GM12878 (cell line): Measurements from ENCODE around the gene ARAP3.

ENCODE experiments used
- CTCF ChIP-seq, 3 experiments: IDR thresholded peaks in 2 of 3; conservative IDR thresholded peaks in 1 of 3; 2 replicates each; pipeline ENCODE4 v1.5.1; 2011; ENCODE audit warnings: low read depth in 3 of 3, low read length in 3 of 3, mild to moderate bottlenecking in 3 of 3, control low read depth in 2 of 3, moderate library complexity in 2 of 3, inconsistent platforms in 1 of 3, mixed read lengths in 1 of 3; ENCODE audit not compliant: control insufficient read depth in 2 of 3, insufficient read depth in 1 of 3; ENCODE audit errors: extremely low read depth in 1 of 3
- EP300 ChIP-seq, 2 experiments: fragments of 150-350 bp in 1 of 2; IDR thresholded peaks; 2 replicates each; pipeline ENCODE4 v1.6.1; 2011 to 2012; ENCODE audit warnings: low read depth in 2 of 2, low read length in 2 of 2, borderline replicate concordance in 1 of 2, improper control_type of control experiment in 1 of 2, inconsistent platforms in 1 of 2; ENCODE audit not compliant: control insufficient read depth in 1 of 2
- EZH2 ChIP-seq: IDR thresholded peaks from 2 replicates; pipeline ENCODE4 v1.6.1; 2012; ENCODE audit warnings: low read depth, mild to moderate bottlenecking, control low read depth, inconsistent platforms, low read length, borderline replicate concordance; ENCODE audit not compliant: control insufficient read depth
- POLR2A ChIP-seq: IDR thresholded peaks from 2 replicates; pipeline ENCODE4 v1.6.1; 2011; ENCODE audit warnings: low read depth, mild to moderate bottlenecking, low read length
- POLR2AphosphoS2 ChIP-seq: IDR thresholded peaks from 2 replicates; pipeline ENCODE4 v1.6.1; 2011; ENCODE audit warnings: low read depth, mild to moderate bottlenecking, low read length, improper control_type of control experiment, moderate library complexity
- POLR2AphosphoS5 ChIP-seq: IDR thresholded peaks from 2 replicates; pipeline ENCODE4 v1.6.1; 2011; ENCODE audit warnings: mild to moderate bottlenecking, low read length, inconsistent platforms
- RFX5 ChIP-seq: IDR thresholded peaks from 2 replicates; pipeline ENCODE4 v1.6.1; 2011; ENCODE audit warnings: low read depth, low read length, improper control_type of control experiment
- SREBF2 ChIP-seq: IDR thresholded peaks from 2 replicates; pipeline ENCODE4 v1.6.1; 2012; ENCODE audit warnings: mild to moderate bottlenecking, low read length
- USF2 ChIP-seq: IDR thresholded peaks from 2 replicates; pipeline ENCODE4 v1.6.1; 2011; ENCODE audit warnings: low read depth, low read length, improper control_type of control experiment, borderline replicate concordance
- ZNF622 ChIP-seq: fragments of 450-650 bp; IDR thresholded peaks from 2 replicates; pipeline ENCODE4 v1.6.1; 2017; ENCODE audit warnings: mild to moderate bottlenecking, inconsistent platforms

- no peak for TF ChIP-seq RFX5
- no peak for TF ChIP-seq CTCF (IDR thresholded peaks at IDR 0.05 in 2 of 3, conservative IDR thresholded peaks at IDR 0.05 in 1 of 3; ENCODE audit: control insufficient read depth in 2 of 3, extremely low read depth in 1 of 3, insufficient read depth in 1 of 3, low read depth in 3 of 3, low read length in 3 of 3)
- no peak for TF ChIP-seq POLR2A
- no peak for TF ChIP-seq EZH2
- no peak for TF ChIP-seq ZNF622
- no peak for TF ChIP-seq POLR2AphosphoS5
- TF ChIP-seq EP300 (IDR thresholded peaks at IDR 0.05; ENCODE audit: borderline replicate concordance in 1 of 2, control insufficient read depth in 1 of 2, low read depth in 2 of 2, low read length in 2 of 2), result no peak
- no peak for TF ChIP-seq SREBF2
- TF ChIP-seq POLR2AphosphoS2, result no peak
- TF ChIP-seq USF2, result no peak
These were observed 13.3 kb downstream of the ARAP3 start for GRCh38 chr5:141668601-141669265.
